ENCODE results near the gene PTGR2. TPM values are rescaled to one million over a fixed set of nuclear protein-coding genes. Genes with fewer than 3 reads are reported as not detected.

The PTGR2 gene
- total RNA-seq (1 to 10 TPM; 3.3 to 4.2 TPM), polyA plus RNA-seq (3.0 TPM)

- H3K27ac Mint-ChIP-seq = peak within 1 kb of the TSS; percentile 91 to 100 (median 98)
- no peaks in the 10 kb centered on the region for H3K36me3 ChIP-seq (ENCODE audit: insufficient read depth, low read length)
- peak; percentile 87 to 96 (median 90) for DNase-seq
- H3K4me1 Mint-ChIP-seq = peaks cover 16 to 24% (median 22%) of the 10 kb centered on the region in 3 donors
- CTCF ChIA-PET = interaction anchor here (0.6 to 2.0 kb wide), 5 partner anchors 79 to 123 kb away, joined by 3 to 11 read pairs (median 5); a partner anchor contains a TSS
- H3K36me3 Mint-ChIP-seq = peaks cover 0 to 8% (median 0%) of the 10 kb centered on the region in 3 donors
- H3K4me3 Mint-ChIP-seq = peak within 1 kb of the TSS; percentile 89 to 98 (median 94)
- no peaks in the 10 kb centered on the region for H3K9me3 ChIP-seq (ENCODE audit: low read length)
- H3K27ac ChIP-seq (ENCODE audit: low read depth, low read length) = peak within 1 kb of the TSS; percentile 85
- POLR2A ChIA-PET = interaction anchor here (0.5 to 1.6 kb wide), 7 partner anchors 27 to 361 kb away, joined by 3 to 6 read pairs (median 5); partner anchors contain the start of genes COQ6, FAM161B, RIOX1 and ZNF410
- H3K4me3 ChIP-seq (ENCODE audit: low read length) = peak within 1 kb of the TSS; percentile 85
- no peaks in the 10 kb centered on the region for H3K27me3 ChIP-seq (ENCODE audit: insufficient read depth, low read length, poor library complexity, severe bottlenecking)
- no peaks in the 10 kb centered on the region for H3K27me3 Mint-ChIP-seq
- H3K4me1 ChIP-seq (ENCODE audit: insufficient read depth, low read length) = peaks cover 11% of the 10 kb centered on the region
- no peaks in the 10 kb centered on the region for H3K9me3 Mint-ChIP-seq
These were observed at the start of gene PTGR2 for GRCh38 chr14:73851567-73852382. PTGR2 (plus strand) TSS chr14:73851831; CDS start chr14:73858863, 7,032 bp downstream.

DNA sequence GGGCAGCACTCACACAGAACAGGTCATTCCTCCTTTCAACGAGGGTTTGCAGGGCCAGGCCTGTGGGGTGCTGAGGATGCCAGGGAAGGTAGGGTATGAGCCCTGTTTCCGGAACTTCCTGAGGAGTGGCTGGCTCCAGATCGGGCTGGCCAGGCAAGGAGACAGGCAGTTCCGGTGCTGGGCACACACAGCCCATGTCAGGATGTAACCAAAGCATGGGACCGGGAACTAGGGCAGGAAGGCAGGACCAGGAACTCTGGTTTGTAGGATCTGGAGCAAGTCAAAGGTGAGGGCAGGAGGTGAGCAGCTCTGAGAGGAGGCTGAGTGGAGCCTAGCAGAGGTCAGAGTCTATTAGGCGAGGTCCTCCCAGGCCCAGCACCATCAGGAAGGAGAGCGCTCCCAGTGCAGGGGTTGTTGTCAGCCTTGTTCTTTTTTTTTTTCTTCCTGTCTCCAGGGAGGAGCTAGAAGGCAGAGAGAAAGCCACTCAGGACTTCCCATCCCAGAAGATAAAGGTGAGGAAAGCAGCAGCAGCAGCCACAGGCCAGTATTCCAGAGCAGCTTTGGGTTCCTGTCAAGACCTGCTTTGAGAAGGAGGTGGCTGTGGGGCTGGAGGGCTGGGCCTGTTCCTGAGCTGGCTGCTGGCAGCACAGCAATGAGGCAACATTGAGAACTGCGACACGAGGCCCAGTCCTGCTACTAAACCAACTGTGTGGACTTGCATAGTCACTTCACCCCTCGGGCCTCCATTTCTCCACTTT lies 49.0 kb upstream of the PTGR2 start:
- ChIA-PET POLR2A (interaction anchor here (1.2 kb wide), 1 partner anchor 43 kb away, joined by 3 read pairs; no protein-coding TSS in a partner anchor), CTCF (interaction anchor here (1.2 to 1.5 kb wide), 2 partner anchors 12 to 74 kb away, joined by 3 to 5 read pairs; no protein-coding TSS in a partner anchor)
- no peaks in the 10 kb centered on the region for H3K36me3 ChIP-seq (ENCODE audit: insufficient read depth, low read length)
- H3K4me1 ChIP-seq (ENCODE audit: insufficient read depth, low read length) = no peaks in the 10 kb centered on the region
- H3K4me1 Mint-ChIP-seq = no peaks in the 10 kb centered on the region
- no peak overlapping the region for H3K4me3 Mint-ChIP-seq
- H3K9me3 ChIP-seq (ENCODE audit: low read length) = no peaks in the 10 kb centered on the region
- peaks cover 0 to 6% (median 3%) of the 10 kb centered on the region in 3 donors for H3K36me3 Mint-ChIP-seq
- H3K27me3 Mint-ChIP-seq = no peaks in the 10 kb centered on the region
- H3K9me3 Mint-ChIP-seq = no peaks in the 10 kb centered on the region
- no peak overlapping the region for H3K4me3 ChIP-seq (ENCODE audit: low read length)
- no peak for DNase-seq
- no peak overlapping the region for H3K27ac ChIP-seq (ENCODE audit: low read depth, low read length)
- H3K27ac Mint-ChIP-seq = peak overlapping the region in 1 of 8 donors; percentile 67
- no peaks in the 10 kb centered on the region for H3K27me3 ChIP-seq (ENCODE audit: insufficient read depth, low read length, poor library complexity, severe bottlenecking)

- Histone ChIP-seq H3K4me1 (ENCODE audit: insufficient read depth, low read length) (no peaks in the 10 kb centered on the region), H3K4me3 (ENCODE audit: low read length) (no peak overlapping the region), H3K27me3 (ENCODE audit: insufficient read depth, low read length, poor library complexity, severe bottlenecking) (no peaks in the 10 kb centered on the region), H3K27ac (ENCODE audit: low read depth, low read length) (no peak overlapping the region), H3K36me3 (ENCODE audit: insufficient read depth, low read length) (no peaks in the 10 kb centered on the region), H3K9me3 (ENCODE audit: low read length) (no peaks in the 10 kb centered on the region)
- ChIA-PET CTCF (interaction anchor here (1.3 kb wide), 1 partner anchor 22 kb away, joined by 3 read pairs; no protein-coding TSS in a partner anchor), POLR2A (no interaction called here)
- Mint-ChIP-seq H3K4me1 (no peaks in the 10 kb centered on the region), H3K9me3 (no peaks in the 10 kb centered on the region), H3K36me3 (peaks cover 0 to 6% (median 3%) of the 10 kb centered on the region in 3 donors), H3K27me3 (peaks cover 0 to under 1% of the 10 kb centered on the region in 2 donors), H3K4me3 (no peak overlapping the region), H3K27ac (no peak overlapping the region)
- DNase-seq = no peak
These were observed 47.0 kb upstream of the PTGR2 start for GRCh38 chr14:73804636-73805035.

DNA sequence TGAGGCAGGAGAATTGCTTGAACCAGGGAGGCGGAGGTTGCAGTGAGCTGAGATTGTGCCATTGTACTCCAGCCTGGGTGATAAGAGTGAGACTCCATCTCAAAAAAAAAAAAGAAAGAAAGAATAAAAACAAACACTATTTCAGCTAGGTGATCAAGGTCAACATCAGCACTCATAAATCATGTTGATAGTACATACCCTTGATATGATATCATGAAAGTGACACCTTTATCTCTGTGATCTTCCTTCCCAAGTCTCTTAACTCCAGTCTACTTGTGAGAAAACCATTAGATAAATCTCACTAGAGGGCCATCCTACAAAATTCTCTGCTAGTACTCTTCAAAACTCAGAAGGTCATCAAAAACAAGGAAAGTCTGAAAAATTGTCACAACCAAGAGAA lies 44.2 kb upstream of the PTGR2 start:
- H3K4me1 ChIP-seq (ENCODE audit: insufficient read depth, low read length) = no peaks in the 10 kb centered on the region
- H3K36me3 ChIP-seq (ENCODE audit: insufficient read depth, low read length) = no peaks in the 10 kb centered on the region
- no peak overlapping the region for H3K4me3 Mint-ChIP-seq
- peaks cover 0 to 1% (median 0%) of the 10 kb centered on the region in 3 donors for H3K36me3 Mint-ChIP-seq
- CTCF ChIA-PET = interaction anchor here (0.6 kb wide), 1 partner anchor 39 kb away, joined by 3 read pairs; no protein-coding TSS in a partner anchor
- H3K27ac ChIP-seq (ENCODE audit: low read depth, low read length) = no peak overlapping the region
- H3K4me1 Mint-ChIP-seq = no peaks in the 10 kb centered on the region
- H3K9me3 Mint-ChIP-seq = no peaks in the 10 kb centered on the region
- peaks cover 0 to 4% of the 10 kb centered on the region in 2 donors for H3K27me3 Mint-ChIP-seq
- no peak overlapping the region for H3K4me3 ChIP-seq (ENCODE audit: low read length)
- POLR2A ChIA-PET = no interaction called here
- DNase-seq = no peak
- no peaks in the 10 kb centered on the region for H3K9me3 ChIP-seq (ENCODE audit: low read length)
- H3K27me3 ChIP-seq (ENCODE audit: insufficient read depth, low read length, poor library complexity, severe bottlenecking) = no peaks in the 10 kb centered on the region
- H3K27ac Mint-ChIP-seq = peak overlapping the region in 1 of 8 donors; percentile 18

DNA sequence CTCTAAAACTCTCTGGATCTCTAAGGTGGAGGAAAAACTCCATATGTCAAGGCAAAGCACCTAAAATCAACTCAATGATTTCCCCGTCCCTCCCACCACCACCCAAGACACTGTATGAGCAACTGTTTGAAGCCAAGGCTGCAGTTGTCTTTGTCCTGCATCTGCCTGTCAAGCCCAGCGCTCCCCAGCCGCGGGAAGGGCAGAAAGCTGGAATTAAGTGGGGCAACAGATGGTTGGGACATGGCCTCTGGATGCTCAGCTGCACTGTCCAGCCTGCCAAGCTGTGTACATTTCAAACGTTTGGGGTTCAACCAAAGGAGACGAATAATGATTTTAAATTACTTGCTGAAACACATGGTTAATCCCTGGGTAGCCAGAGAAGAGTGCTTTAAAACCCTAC lies 42.2 kb upstream of the PTGR2 start:
- Mint-ChIP-seq H3K36me3 (no peaks in the 10 kb centered on the region), H3K4me1 (peaks cover 0 to 5% (median 0%) of the 10 kb centered on the region in 3 donors), H3K27ac (no peak overlapping the region), H3K4me3 (no peak overlapping the region), H3K27me3 (peaks cover 0 to 4% of the 10 kb centered on the region in 2 donors), H3K9me3 (no peaks in the 10 kb centered on the region)
- Histone ChIP-seq H3K4me3 (ENCODE audit: low read length) (no peak overlapping the region), H3K27me3 (ENCODE audit: insufficient read depth, low read length, poor library complexity, severe bottlenecking) (no peaks in the 10 kb centered on the region), H3K27ac (ENCODE audit: low read depth, low read length) (no peak overlapping the region), H3K4me1 (ENCODE audit: insufficient read depth, low read length) (no peaks in the 10 kb centered on the region), H3K36me3 (ENCODE audit: insufficient read depth, low read length) (no peaks in the 10 kb centered on the region), H3K9me3 (ENCODE audit: low read length) (no peaks in the 10 kb centered on the region)
- no peak for DNase-seq
- ChIA-PET POLR2A (interaction anchor here (1.0 kb wide), 1 partner anchor 50 kb away, joined by 4 read pairs; no protein-coding TSS in a partner anchor), CTCF (interaction anchor here (1.4 to 1.5 kb wide), 2 partner anchors 12 to 81 kb away, joined by 3 to 6 read pairs; no protein-coding TSS in a partner anchor)

- Mint-ChIP-seq H3K4me1 (peaks cover 0 to 5% (median 0%) of the 10 kb centered on the region in 3 donors), H3K27ac (peak overlapping the region in 1 of 8 donors; percentile 23), H3K36me3 (no peaks in the 10 kb centered on the region), H3K9me3 (no peaks in the 10 kb centered on the region), H3K4me3 (no peak overlapping the region), H3K27me3 (peaks cover 0 to 4% of the 10 kb centered on the region in 2 donors)
- Histone ChIP-seq H3K4me3 (ENCODE audit: low read length) (no peak overlapping the region), H3K4me1 (ENCODE audit: insufficient read depth, low read length) (no peaks in the 10 kb centered on the region), H3K9me3 (ENCODE audit: low read length) (no peaks in the 10 kb centered on the region), H3K27ac (ENCODE audit: low read depth, low read length) (no peak overlapping the region), H3K36me3 (ENCODE audit: insufficient read depth, low read length) (no peaks in the 10 kb centered on the region), H3K27me3 (ENCODE audit: insufficient read depth, low read length, poor library complexity, severe bottlenecking) (no peaks in the 10 kb centered on the region)
- DNase-seq = no peak
- ChIA-PET CTCF (no interaction called here), POLR2A (interaction anchor here (1.0 kb wide), 1 partner anchor 51 kb away, joined by 4 read pairs; no protein-coding TSS in a partner anchor)
These were observed 41.0 kb upstream of the PTGR2 start for GRCh38 chr14:73810478-73811163.

DNA sequence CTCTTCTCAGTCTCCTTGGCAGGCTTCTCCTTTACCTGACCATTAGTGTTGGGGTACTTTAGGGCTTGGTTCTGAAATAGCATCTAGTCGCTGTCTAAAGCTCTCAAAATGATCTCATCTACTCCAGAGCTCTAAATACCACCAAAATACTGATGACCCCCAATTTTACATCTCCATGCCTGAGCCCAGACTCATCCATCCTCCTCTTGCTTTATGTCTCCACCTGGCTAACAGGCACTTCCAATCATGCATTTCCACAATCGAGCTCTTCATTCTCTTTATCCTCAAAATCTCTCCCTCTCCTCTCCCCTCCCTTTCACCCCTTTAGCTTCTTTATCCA lies 40.5 kb upstream of the PTGR2 start:
- Histone ChIP-seq H3K27ac (ENCODE audit: low read depth, low read length) (no peak overlapping the region), H3K4me3 (ENCODE audit: low read length) (no peak overlapping the region), H3K27me3 (ENCODE audit: insufficient read depth, low read length, poor library complexity, severe bottlenecking) (no peaks in the 10 kb centered on the region), H3K4me1 (ENCODE audit: insufficient read depth, low read length) (no peaks in the 10 kb centered on the region), H3K9me3 (ENCODE audit: low read length) (no peaks in the 10 kb centered on the region), H3K36me3 (ENCODE audit: insufficient read depth, low read length) (no peaks in the 10 kb centered on the region)
- ChIA-PET POLR2A (no interaction called here), CTCF (no interaction called here)
- DNase-seq = no peak
- Mint-ChIP-seq H3K4me3 (no peak overlapping the region), H3K27ac (no peak overlapping the region), H3K27me3 (peaks cover 0 to 4% of the 10 kb centered on the region in 2 donors), H3K9me3 (no peaks in the 10 kb centered on the region), H3K36me3 (no peaks in the 10 kb centered on the region), H3K4me1 (peaks cover 0 to 5% (median 0%) of the 10 kb centered on the region in 3 donors)
